Aorta (tissue), 5 donors: ENCODE data around the gene WWOX. TPM values are rescaled to one million over a fixed set of nuclear protein-coding genes. Genes with fewer than 3 reads are reported as not detected.

Experiments
- ATAC-seq: fragments of 200-7000 bp; cut with Tn5 transposase; one replicate; pipeline ENCODE4 v1.9.1; 2022; ENCODE audit warnings: moderate library complexity; ENCODE audit not compliant: low FRiP score
- DNase-seq, 2 donors: peaks; one replicate each; pipeline ENCODE4 v3.0.0-alpha.2; 2020
- H3K27ac ChIP-seq, 2 donors: one replicate each; pipeline ENCODE4 v1.5.1; 2013; ENCODE audit warnings: low read length in 2 of 2, mild to moderate bottlenecking in 2 of 2, moderate library complexity in 2 of 2, control low read depth in 1 of 2, inconsistent platforms in 1 of 2, low read depth in 1 of 2
- H3K27me3 ChIP-seq, 2 donors: one replicate each; pipeline ENCODE4 v1.6.1; 2013; ENCODE audit warnings: control low read depth in 1 of 2, low read length in 1 of 2, mild to moderate bottlenecking in 1 of 2, moderate library complexity in 1 of 2; ENCODE audit not compliant: insufficient read depth in 2 of 2, control insufficient read depth in 1 of 2
- H3K36me3 ChIP-seq, 2 donors: one replicate each; pipeline ENCODE4 v1.6.1; 2013; ENCODE audit warnings: control low read depth in 1 of 2, low read length in 1 of 2, mild to moderate bottlenecking in 1 of 2; ENCODE audit not compliant: insufficient read depth in 2 of 2, control insufficient read depth in 1 of 2
- H3K4me1 ChIP-seq, 2 donors: one replicate each; pipeline ENCODE4 v1.6.1; 2013; ENCODE audit warnings: low read length in 2 of 2, control low read depth in 1 of 2, mild to moderate bottlenecking in 1 of 2, moderate library complexity in 1 of 2; ENCODE audit not compliant: insufficient read depth in 2 of 2, control insufficient read depth in 1 of 2
- H3K4me3 ChIP-seq, 2 donors: one replicate each; pipeline ENCODE4 v1.5.1; 2013; ENCODE audit warnings: low read length in 2 of 2, control low read depth in 1 of 2, mild to moderate bottlenecking in 1 of 2
- H3K9me3 ChIP-seq: one replicate; pipeline ENCODE4 v1.6.1; 2013; ENCODE audit warnings: mild to moderate bottlenecking, low read length; ENCODE audit not compliant: control insufficient read depth
- WGBS, 2 donors: extraction: QIAGEN DNeasy Blood & Tissue Kit; methylation state at CpG; one replicate each; pipeline ENCODE4 v1.1.7; 2013; 5-methylcytosine and 5-hydroxymethylcytosine counted together
- intact Hi-C, 2 donors: fragments of 100-400 bp; cut with DNase I; formaldehyde crosslinking; loops; one replicate each; pipeline versions ENCODE4 v1.14.2 to v1.15.0; 2022
- polyA plus RNA-seq, 2 donors: library from polyadenylated mRNA; stranded (reverse); fragments of 200-250 nt; gene quantifications; one replicate each; pipeline ENCODE4 v1.2.3, GENCODE V29; 2013
- total RNA-seq, 2 donors: library from RNA; stranded (reverse); fragmentation: NEBNext Ultra II Directional; extraction: Animal tissue kit (Norgen Biotek cat#: 25700); gene quantifications; one replicate each; pipeline ENCODE4 v1.2.1, GENCODE V29; 2021
- donor health status: healthy with polysubstance abuse.
- donor health status: Bipolar disorder and iron deficiency.
- donor health status: DM: no; HTN: no; CAD: no.
- donor health status: DM: no; HTN: no; CAD: no.
- donor health status: DM: yes; HTN: yes; CAD: no.

WWOX gene
- total and polyA plus RNA-seq, 4 donors, result 11.2 to 30.9 (median 14.6) TPM

GRCh38 chr16:78715673-78716072, 616.2 kb downstream of the WWOX start:
- no peaks in the 10 kb centered on the region for H3K36me3 ChIP-seq
- 91 to 95% methylated on average over 4 of the region's 4 CpGs for WGBS, 2 donors
- DNase-seq, result no peak

GRCh38 chr16:78718141-78718540, 618.7 kb downstream of the WWOX start:
- Histone ChIP-seq H3K27ac (no peak overlapping the region), H3K4me3 (no peak overlapping the region), H3K27me3 (no peaks in the 10 kb centered on the region), H3K4me1 (no peaks in the 10 kb centered on the region), H3K36me3 (no peaks in the 10 kb centered on the region), H3K9me3 (no peaks in the 10 kb centered on the region)
- ATAC-seq, result no peak
- DNase-seq, result no peak
- WGBS, 2 donors, result 43 to 58% methylated on average over 2 of the region's 2 CpGs
- intact Hi-C loops, result no loop called here

More at GRCh38 chr16:78715673-78716072, 616.2 kb downstream of the WWOX start:
- ATAC-seq, result no peak
- H3K9me3 ChIP-seq, result no peaks in the 10 kb centered on the region
- no peaks in the 10 kb centered on the region for H3K27me3 ChIP-seq
- H3K27ac ChIP-seq, result no peak overlapping the region
- intact Hi-C loops, result no loop called here
- H3K4me3 ChIP-seq, result no peak overlapping the region
- no peaks in the 10 kb centered on the region for H3K4me1 ChIP-seq

GRCh38 chr16:78720416-78720815, 621.0 kb downstream of the WWOX start:
- intact Hi-C loops, result no loop called here
- DNase-seq (no peak), ATAC-seq (no peak)
- WGBS, 2 donors, result 35 to 61% methylated on average over 3 of the region's 3 CpGs
- no peaks in the 10 kb centered on the region for H3K9me3 ChIP-seq
- no peaks in the 10 kb centered on the region for H3K36me3 ChIP-seq
- H3K4me3 ChIP-seq, result no peak overlapping the region
- H3K27ac ChIP-seq, result no peak overlapping the region
- H3K27me3 ChIP-seq, result no peaks in the 10 kb centered on the region
- no peaks in the 10 kb centered on the region for H3K4me1 ChIP-seq

GRCh38 chr16:78727536-78727935, 628.1 kb downstream of the WWOX start:
- Histone ChIP-seq H3K4me1 (no peaks in the 10 kb centered on the region), H3K36me3 (no peaks in the 10 kb centered on the region), H3K27me3 (peaks cover 0 to 3% of the 10 kb centered on the region in 2 donors), H3K4me3 (no peak overlapping the region), H3K27ac (no peak overlapping the region), H3K9me3 (no peaks in the 10 kb centered on the region)
- 89 to 91% methylated on average over 2 of the region's 2 CpGs for WGBS, 2 donors
- DNase-seq (no peak), ATAC-seq (no peak)
- intact Hi-C loops, result no loop called here

- intact Hi-C loops, result no loop called here
- 82 to 89% methylated on average over 2 of the region's 2 CpGs for WGBS, 2 donors
- Histone ChIP-seq H3K27ac (no peak overlapping the region), H3K27me3 (peaks cover 0 to 3% of the 10 kb centered on the region in 2 donors), H3K4me3 (no peak overlapping the region), H3K4me1 (no peaks in the 10 kb centered on the region), H3K9me3 (no peaks in the 10 kb centered on the region), H3K36me3 (no peaks in the 10 kb centered on the region)
- no peak for ATAC-seq
- no peak for DNase-seq
Observed at GRCh38 chr16:78729687-78730086, 630.2 kb downstream of the WWOX start.

GRCh38 chr16:78731785-78732184, 632.3 kb downstream of the WWOX start:
- intact Hi-C loops, result no loop called here
- no peak for DNase-seq
- no peak overlapping the region for H3K27ac ChIP-seq
- peaks cover 0 to 3% of the 10 kb centered on the region in 2 donors for H3K27me3 ChIP-seq
- H3K4me1 ChIP-seq, result no peaks in the 10 kb centered on the region
- no peaks in the 10 kb centered on the region for H3K36me3 ChIP-seq
- no peak for ATAC-seq
- H3K9me3 ChIP-seq, result no peaks in the 10 kb centered on the region
- WGBS, 2 donors, result 98 to 100% methylated on average over 1 of the region's 1 CpG
- no peak overlapping the region for H3K4me3 ChIP-seq

- no peak overlapping the region for H3K4me3 ChIP-seq
- ATAC-seq (no peak), DNase-seq (no peak)
- H3K27ac ChIP-seq, result no peak overlapping the region
- no peaks in the 10 kb centered on the region for H3K9me3 ChIP-seq
- peaks cover 0 to 3% of the 10 kb centered on the region in 2 donors for H3K27me3 ChIP-seq
- 89 to 91% methylated on average over 7 of the region's 7 CpGs for WGBS, 2 donors
- no peaks in the 10 kb centered on the region for H3K4me1 ChIP-seq
- H3K36me3 ChIP-seq, result no peaks in the 10 kb centered on the region
- intact Hi-C loops, result no loop called here
Observed at GRCh38 chr16:78732696-78733095, 633.2 kb downstream of the WWOX start.

- ATAC-seq, result no peak
- DNase-seq, result no peak
- H3K27ac ChIP-seq, result no peak overlapping the region
- H3K9me3 ChIP-seq, result no peaks in the 10 kb centered on the region
- H3K4me3 ChIP-seq, result no peak overlapping the region
- H3K27me3 ChIP-seq, result peaks cover 0 to 3% of the 10 kb centered on the region in 2 donors
- 82 to 87% methylated on average over 6 of the region's 6 CpGs for WGBS, 2 donors
- intact Hi-C loops, result no loop called here
- H3K36me3 ChIP-seq, result no peaks in the 10 kb centered on the region
- H3K4me1 ChIP-seq, result no peaks in the 10 kb centered on the region
Observed at GRCh38 chr16:78735337-78735736, 635.9 kb downstream of the WWOX start.

- Histone ChIP-seq H3K27me3 (no peaks in the 10 kb centered on the region), H3K9me3 (no peaks in the 10 kb centered on the region), H3K27ac (no peak overlapping the region), H3K36me3 (no peaks in the 10 kb centered on the region), H3K4me1 (no peaks in the 10 kb centered on the region), H3K4me3 (no peak overlapping the region)
- DNase-seq, result no peak
- no peak for ATAC-seq
- intact Hi-C loops, result no loop called here
- 91 to 93% methylated on average over 2 of the region's 2 CpGs for WGBS, 2 donors
Observed at GRCh38 chr16:78737630-78738029, 638.2 kb downstream of the WWOX start.
